GM12875 (cell line): Measurements from ENCODE around the gene EFCAB7.
A peak's percentile ranks its signal among the peaks of the same experiment; 100 is the strongest.

Source experiments
- H3K4me3 ChIP-seq: one replicate; pipeline ENCODE4 v1.5.1; 2011; ENCODE audit warnings: low read depth, low read length, control low read depth
- TF ChIP-seq, protein P1 (sequence below): IDR thresholded peaks from 2 replicates; pipeline ENCODE4 v1.5.1; 2011; ENCODE audit warnings: low read depth, mild to moderate bottlenecking, control low read depth, inconsistent platforms, low read length, moderate library complexity, borderline replicate concordance; ENCODE audit not compliant: insufficient read depth

The EFCAB7 gene

DNA sequence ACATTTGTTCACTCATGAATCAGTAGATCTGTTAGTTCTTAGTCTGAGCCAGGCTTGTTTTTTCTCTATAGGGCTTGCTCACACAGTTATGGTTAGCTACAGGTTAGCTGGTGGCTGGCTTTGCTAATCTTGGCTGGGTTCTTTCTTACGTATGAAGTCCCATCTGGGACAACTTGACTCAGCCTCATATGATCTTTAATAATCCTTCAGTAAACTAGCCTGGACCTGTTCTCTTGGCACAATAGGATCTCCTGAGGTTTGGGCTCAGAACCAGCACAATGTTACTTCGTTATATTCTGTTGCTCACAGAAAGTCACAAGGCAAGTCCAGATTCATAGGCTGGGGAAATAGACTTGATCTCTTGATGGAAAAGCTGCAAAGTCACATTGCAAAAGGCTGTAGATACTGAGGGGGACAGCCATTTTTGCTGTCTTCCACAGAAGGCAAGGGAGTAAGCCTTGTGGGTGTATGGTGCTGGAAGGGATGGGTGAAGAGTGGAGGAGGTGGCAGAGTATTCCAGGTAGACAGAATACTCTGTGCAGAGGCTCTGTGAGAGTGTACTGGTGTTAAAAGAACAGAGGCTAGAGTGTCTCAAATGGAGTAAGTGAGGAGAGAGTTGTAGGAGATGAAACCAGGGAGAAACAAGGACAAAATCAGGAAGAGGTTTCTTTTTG, 24.4 kb downstream of the EFCAB7 start:
- H3K4me3 ChIP-seq: no peak overlapping the region
- TF ChIP-seq, protein P1, sequence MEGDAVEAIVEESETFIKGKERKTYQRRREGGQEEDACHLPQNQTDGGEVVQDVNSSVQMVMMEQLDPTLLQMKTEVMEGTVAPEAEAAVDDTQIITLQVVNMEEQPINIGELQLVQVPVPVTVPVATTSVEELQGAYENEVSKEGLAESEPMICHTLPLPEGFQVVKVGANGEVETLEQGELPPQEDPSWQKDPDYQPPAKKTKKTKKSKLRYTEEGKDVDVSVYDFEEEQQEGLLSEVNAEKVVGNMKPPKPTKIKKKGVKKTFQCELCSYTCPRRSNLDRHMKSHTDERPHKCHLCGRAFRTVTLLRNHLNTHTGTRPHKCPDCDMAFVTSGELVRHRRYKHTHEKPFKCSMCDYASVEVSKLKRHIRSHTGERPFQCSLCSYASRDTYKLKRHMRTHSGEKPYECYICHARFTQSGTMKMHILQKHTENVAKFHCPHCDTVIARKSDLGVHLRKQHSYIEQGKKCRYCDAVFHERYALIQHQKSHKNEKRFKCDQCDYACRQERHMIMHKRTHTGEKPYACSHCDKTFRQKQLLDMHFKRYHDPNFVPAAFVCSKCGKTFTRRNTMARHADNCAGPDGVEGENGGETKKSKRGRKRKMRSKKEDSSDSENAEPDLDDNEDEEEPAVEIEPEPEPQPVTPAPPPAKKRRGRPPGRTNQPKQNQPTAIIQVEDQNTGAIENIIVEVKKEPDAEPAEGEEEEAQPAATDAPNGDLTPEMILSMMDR: no peak

DNA sequence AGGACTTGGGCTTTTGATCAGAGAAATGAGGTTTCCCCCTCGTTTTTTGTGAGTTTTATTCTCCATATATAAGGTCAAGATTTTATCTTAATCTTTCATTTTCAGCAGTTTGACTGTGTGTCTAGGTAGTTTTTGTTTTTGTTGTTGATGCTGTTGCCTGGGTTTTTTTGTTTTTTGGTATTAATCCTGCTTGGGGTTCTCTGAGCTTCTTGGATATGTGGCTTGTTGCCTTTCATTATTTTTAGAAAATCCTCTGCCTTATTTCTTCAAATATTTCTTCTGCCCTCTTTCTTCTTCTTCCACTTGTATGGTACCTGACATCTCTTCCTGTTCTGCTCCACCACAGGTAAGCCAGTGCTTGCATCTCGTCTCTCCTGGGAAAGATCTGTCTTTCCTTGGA, 25.0 kb downstream of the EFCAB7 start:
- TF ChIP-seq, protein P1: no peak
- no peak overlapping the region for H3K4me3 ChIP-seq

DNA sequence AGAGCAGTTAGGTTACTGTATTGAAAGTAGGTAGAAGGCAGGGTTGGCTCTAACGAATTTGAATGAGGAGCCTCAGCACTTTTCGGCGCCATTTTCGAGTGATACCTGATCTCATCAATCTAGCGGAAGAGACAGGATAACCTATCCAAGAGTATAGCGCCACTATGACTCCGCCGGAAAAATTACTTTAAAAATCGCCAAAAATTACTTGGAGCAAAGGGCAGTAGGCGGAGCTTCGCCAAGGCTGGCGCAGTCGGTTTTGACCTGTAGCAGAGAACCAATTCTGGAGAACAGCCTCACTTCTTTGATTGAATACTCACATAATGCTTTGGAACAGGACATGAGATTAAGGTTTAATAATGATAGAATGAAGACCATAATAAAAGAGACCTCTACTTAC, 25.6 kb downstream of the EFCAB7 start:
- no peak overlapping the region for H3K4me3 ChIP-seq
- TF ChIP-seq, protein P1: no peak

DNA sequence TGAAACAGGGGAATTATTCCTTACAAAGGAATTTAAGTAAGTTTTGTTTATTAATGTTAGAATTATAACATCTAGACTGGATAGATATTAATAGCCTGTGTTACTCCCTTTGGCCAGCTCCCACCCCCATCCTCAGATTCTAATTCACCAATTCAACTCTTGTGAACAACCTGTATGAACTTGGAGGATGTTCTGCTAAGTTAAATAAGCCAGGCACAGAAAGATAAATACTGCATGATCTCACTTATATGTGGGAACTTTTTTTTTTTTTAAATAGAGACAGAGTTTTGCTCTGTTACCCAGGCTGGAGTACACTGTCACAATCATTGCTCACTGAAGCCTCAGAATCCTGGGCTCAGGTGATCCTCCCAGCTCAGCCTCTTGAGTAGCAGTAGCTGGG, 32.2 kb downstream of the EFCAB7 start:
- TF ChIP-seq, protein P1: no peak
- no peak overlapping the region for H3K4me3 ChIP-seq

DNA sequence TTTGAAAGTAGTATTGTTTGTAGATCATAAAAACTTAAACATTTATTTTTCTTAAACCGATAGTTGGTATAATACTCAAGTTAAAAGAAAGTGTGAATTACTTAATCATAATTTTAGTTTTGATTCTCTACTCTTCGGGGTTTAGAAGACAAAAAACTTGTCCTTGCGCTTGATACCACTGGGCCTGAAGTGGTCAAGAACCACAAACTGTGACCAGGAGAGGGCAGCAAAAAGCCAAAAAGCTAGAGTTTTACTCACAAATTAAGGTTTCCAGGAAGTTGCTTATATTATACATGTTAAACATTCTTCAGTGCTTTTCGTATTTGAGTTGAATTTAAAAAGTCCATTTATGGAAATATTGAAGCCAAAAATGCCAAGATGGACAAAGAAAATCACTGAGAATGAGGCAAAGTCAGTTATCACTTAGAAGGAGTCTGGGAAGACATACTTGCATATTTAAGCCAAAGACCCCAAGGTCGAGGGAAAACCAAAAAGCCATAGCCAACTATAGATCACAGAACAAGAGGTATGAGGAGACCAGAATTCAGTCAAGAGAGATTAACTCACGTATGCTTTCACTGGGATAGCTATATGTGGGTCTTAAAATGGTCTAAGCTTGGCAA, 34.2 kb downstream of the EFCAB7 start:
- H3K4me3 ChIP-seq: no peak overlapping the region
- TF ChIP-seq, protein P1: peak; percentile 40; the same call in 1 of the 2 replicates

DNA sequence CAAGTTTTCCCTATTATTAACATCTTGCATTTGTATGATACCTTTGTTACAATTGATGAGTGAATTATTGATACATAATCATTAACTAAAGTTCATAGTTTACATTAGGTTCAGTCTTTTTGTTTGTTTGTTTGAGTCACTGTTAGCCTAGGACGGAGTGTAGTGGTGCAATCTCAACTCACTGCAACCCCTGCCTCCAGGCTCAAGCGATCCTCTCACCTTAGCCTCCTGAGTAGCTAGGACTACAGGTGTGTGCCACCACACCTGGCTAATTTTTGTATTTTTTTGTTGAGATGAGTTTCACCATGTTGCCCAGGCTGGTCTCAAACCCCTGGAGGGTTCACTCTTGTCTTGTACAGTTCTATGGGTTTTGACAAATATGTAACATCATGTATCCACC, 36.0 kb downstream of the EFCAB7 start:
- no peak overlapping the region for H3K4me3 ChIP-seq

More for the DNA sequence above, 36.0 kb downstream of the EFCAB7 start:
- TF ChIP-seq, protein P1: no peak
